HepG2 (cell line): Measurements from ENCODE around the gene TBC1D10A. TPM values are rescaled to one million over a fixed set of nuclear protein-coding genes. Genes with fewer than 3 reads are reported as not detected.

ENCODE experiments used
- AGO2 ChIP-seq: fragments of 200-400 bp; formaldehyde crosslinking; optimal IDR thresholded peaks from 2 replicates; pipeline ENCODE3; 2017; ENCODE audit warnings: mild to moderate bottlenecking, low read depth, low read length, moderate library complexity
- GPBP1L1 ChIP-seq: sonication (generic); formaldehyde crosslinking; IDR thresholded peaks from 2 replicates; pipeline ENCODE4 v1.5.0; 2020; ENCODE audit warnings: mild to moderate bottlenecking, missing genetic modification reagents
- MNT ChIP-seq: fragments of 450-650 bp; IDR thresholded peaks from 2 replicates; pipeline ENCODE4 v1.6.1; 2016
- NFAT5 ChIP-seq: sonication (generic); formaldehyde crosslinking; IDR thresholded peaks from 2 replicates; pipeline ENCODE4 v1.4.0; 2020; ENCODE audit warnings: missing genetic modification reagents
- SNAI1 ChIP-seq: sonication (generic); formaldehyde crosslinking; IDR thresholded peaks from 2 replicates; pipeline ENCODE4 v1.5.0; 2020; ENCODE audit warnings: mild to moderate bottlenecking, missing genetic modification reagents, borderline replicate concordance
- TFAP4 ChIP-seq: sonication (generic); IDR thresholded peaks from 2 replicates; pipeline ENCODE4 v1.6.1; 2016; ENCODE audit warnings: low read depth, borderline replicate concordance
- ZNF292 ChIP-seq: sonication (generic); formaldehyde crosslinking; IDR thresholded peaks from 2 replicates; pipeline ENCODE4 v1.8.1; 2022; ENCODE audit warnings: mild to moderate bottlenecking, low read depth, missing genetic modification reagents, borderline replicate concordance
- ZNF3 ChIP-seq: IDR thresholded peaks from 2 replicates; pipeline ENCODE4 v1.7.0; 2017; ENCODE audit warnings: inconsistent platforms
- ZNF33B ChIP-seq: sonication (generic); formaldehyde crosslinking; IDR thresholded peaks from 2 replicates; pipeline ENCODE4 v1.5.1; 2020; ENCODE audit warnings: mild to moderate bottlenecking, missing genetic modification reagents
- polyA plus RNA-seq, 8 experiments: library from polyadenylated mRNA; depleted of rRNA in 3 of 8; stranded (reverse) in 7 of 8; unstranded in 1 of 8; fragments of >200 nt; fragmentation: Illumina TruSeq in 4 of 8; extraction: Trizol in 4 of 8; gene quantifications; 2 replicates each; pipeline versions ENCODE4 v1.2.1 to v1.2.3, GENCODE V29; 2011 to 2016; ENCODE audit warnings: low read depth in 4 of 8, missing spikeins in 1 of 8, mixed read lengths in 1 of 8; ENCODE audit not compliant: insufficient read depth in 1 of 8
- total RNA-seq, 5 experiments: library from RNA; depleted of rRNA; stranded (reverse); fragments of >200 nt; fragmentation: Illumina TruSeq; extraction: Trizol; gene quantifications; 2 replicates each; pipeline ENCODE4 v1.2.3, GENCODE V29; 2016; ENCODE audit warnings: low read depth in 1 of 5

TBC1D10A gene
- total and polyA plus RNA-seq, 2 of the 13 experiments (the other 11 are each of a cell fraction or from before 2014, with no cell fraction given): 4.2 to 4.9 TPM

- TF ChIP-seq MNT: no peak
- TF ChIP-seq ZNF3 (CRISPR knock-in tag): no peak
- TF ChIP-seq GPBP1L1 (CRISPR knock-in tag): no peak
- no peak for TF ChIP-seq ZNF292
- no peak for TF ChIP-seq TFAP4
- no peak for TF ChIP-seq AGO2
- no peak for TF ChIP-seq SNAI1 (CRISPR knock-in tag)
- TF ChIP-seq ZNF33B (CRISPR knock-in tag): no peak
- TF ChIP-seq NFAT5: no peak
Observed at GRCh38 chr22:30375312-30375849, 48.6 kb upstream of the TBC1D10A start (continued).
